CD4-positive, alpha-beta memory T cell (primary cell): ENCODE data around the gene MEIS3. TPM values are rescaled to one million over a fixed set of nuclear protein-coding genes. Genes with fewer than 3 reads are reported as not detected.
"Not testable (repeated sequence)": the region's sequence is repeated elsewhere in the genome, so short reads cannot be mapped to it uniquely, and the experiment has no call there.

Experiments
- CTCF ChIA-PET: fragments of 350-600 bp; sonication (Branson Sonifier 250); formaldehyde crosslinking; loops from one replicate; lab custom pipeline; 2021; ENCODE audit warnings: inconsistent platforms; ENCODE audit not compliant: partially characterized antibody; lab: Charles Lee
- POLR2A ChIA-PET: fragments of 350-600 bp; sonication (Branson Sonifier 250); formaldehyde crosslinking; loops from one replicate; lab custom pipeline; 2021; ENCODE audit not compliant: partially characterized antibody; lab: Charles Lee
- DNase-seq, 5 donors: peaks; one replicate each; pipeline versions ENCODE4 v3.0.0 to v3.0.0-alpha.2; 2020 to 2022; ENCODE audit warnings: mixed read lengths in 1 of 5
- H3K27ac ChIP-seq: one replicate; pipeline ENCODE4 v1.7.0; 2013; ENCODE audit warnings: low read depth, low read length
- H3K27me3 ChIP-seq: 2 replicates; pipeline ENCODE4 v1.7.0; 2013; ENCODE audit warnings: mild to moderate bottlenecking, low read length, moderate library complexity; ENCODE audit not compliant: insufficient read depth
- H3K36me3 ChIP-seq: 2 replicates; pipeline ENCODE4 v1.7.0; 2013; ENCODE audit warnings: mild to moderate bottlenecking, low read length, moderate library complexity; ENCODE audit not compliant: insufficient read depth
- H3K4me1 ChIP-seq: 2 replicates; pipeline ENCODE4 v1.7.0; 2013; ENCODE audit warnings: mild to moderate bottlenecking, low read length, moderate library complexity; ENCODE audit not compliant: insufficient read depth
- H3K4me3 ChIP-seq, 2 donors: one replicate each; pipeline ENCODE4 v1.7.0; 2013; ENCODE audit warnings: low read length in 2 of 2, mild to moderate bottlenecking in 1 of 2
- H3K9me3 ChIP-seq, 2 donors: one replicate each; pipeline ENCODE4 v1.7.0; 2013; ENCODE audit warnings: low read length in 2 of 2, control low read depth in 1 of 2; ENCODE audit not compliant: control insufficient read depth in 1 of 2
- H3K27ac Mint-ChIP-seq, 7 donors: one replicate each; pipeline ENCODE4 v1.8.0; 2020 to 2021; ENCODE audit warnings: mixed read lengths in 7 of 7, mild to moderate bottlenecking in 6 of 7, inconsistent platforms in 3 of 7, moderate library complexity in 3 of 7
- H3K27me3 Mint-ChIP-seq, 2 donors: one replicate each; pipeline ENCODE4 v1.8.0; 2020 to 2021; ENCODE audit warnings: mixed read lengths in 2 of 2
- H3K36me3 Mint-ChIP-seq, 2 donors: one replicate each; pipeline ENCODE4 v1.8.0; 2020 to 2021; ENCODE audit warnings: mixed read lengths in 2 of 2, inconsistent platforms in 1 of 2, mild to moderate bottlenecking in 1 of 2
- H3K4me1 Mint-ChIP-seq, 4 donors: one replicate each; pipeline ENCODE4 v1.8.0; 2020 to 2021; ENCODE audit warnings: mixed read lengths in 4 of 4, mild to moderate bottlenecking in 1 of 4
- H3K4me3 Mint-ChIP-seq, 8 donors: one replicate each; pipeline ENCODE4 v1.8.0; 2020 to 2021; ENCODE audit warnings: mixed read lengths in 8 of 8, mild to moderate bottlenecking in 7 of 8, moderate library complexity in 6 of 8, inconsistent platforms in 3 of 8
- H3K9me3 Mint-ChIP-seq, 8 donors: one replicate each; pipeline ENCODE4 v1.8.0; 2020 to 2021; ENCODE audit warnings: mixed read lengths in 8 of 8, mild to moderate bottlenecking in 5 of 8, inconsistent platforms in 3 of 8, moderate library complexity in 1 of 8
- intact Hi-C: fragments of 100-400 bp; cut with micrococcal nuclease; formaldehyde crosslinking; loops from one replicate; pipeline ENCODE4 v1.15.1; 2023
- polyA plus RNA-seq, 2 donors: library from polyadenylated mRNA; unstranded; fragments of 300-500 nt; fragmentation: Illumina TruSeq; gene quantifications; one replicate each; pipeline ENCODE4 v1.2.3, GENCODE V29; 2021
- total RNA-seq, 2 experiments: library from RNA; stranded (reverse); gene quantifications; one replicate each; pipeline ENCODE4 v1.2.3, GENCODE V29; 2021

Gene MEIS3
- total and polyA plus RNA-seq, 4 experiments from 2014 or later, result 0.35 to 0.71 TPM; not detected in 2

DNA sequence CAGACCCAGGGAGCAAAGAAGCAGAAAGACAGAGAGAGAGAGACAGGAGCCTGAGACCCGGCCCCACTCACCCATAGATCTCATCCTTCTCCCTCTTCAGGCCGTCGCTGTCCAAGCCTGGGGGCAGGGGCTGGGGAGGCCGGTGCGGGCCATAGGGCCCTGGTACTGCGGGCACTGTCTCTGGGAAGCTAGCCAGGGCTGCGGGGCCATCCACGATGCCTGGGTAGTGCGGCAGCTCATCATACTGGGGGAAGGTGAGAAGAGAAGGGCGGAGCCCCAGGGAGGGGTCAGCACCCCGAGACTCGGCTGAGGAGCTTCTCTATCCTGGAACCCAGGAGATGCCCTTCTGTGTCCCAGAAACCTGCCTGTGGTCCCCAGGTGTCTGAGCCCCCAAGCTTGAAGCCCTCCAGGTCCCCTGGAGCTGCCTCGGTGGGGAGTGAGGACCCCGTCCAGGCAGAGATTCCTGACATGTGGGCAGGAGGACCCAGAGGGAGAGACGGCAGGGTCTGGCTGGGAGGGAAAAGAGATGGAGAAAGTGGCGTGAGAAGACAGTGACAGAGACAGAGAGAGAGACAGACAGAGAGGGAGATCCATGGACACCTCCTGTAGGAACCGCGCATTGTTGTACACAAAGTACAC lies 2.1 kb downstream of the MEIS3 start:
- CTCF ChIA-PET, result interaction anchor here (0.9 kb wide), 1 partner anchor 26 kb away, joined by 3 read pairs; no protein-coding TSS in a partner anchor
- POLR2A ChIA-PET, result no interaction called here
- H3K4me3 Mint-ChIP-seq, result peak overlapping the region in 6 of 8 donors; percentile 9 to 78 (median 63)
- H3K4me1 Mint-ChIP-seq, result peaks cover 24 to 45% (median 32%) of the 10 kb centered on the region in 4 donors
- peaks cover 44 to 50% of the 10 kb centered on the region in 2 donors for H3K27me3 Mint-ChIP-seq
- DNase-seq, result no peak
- peaks cover 0 to 1% of the 10 kb centered on the region in 2 donors for H3K36me3 Mint-ChIP-seq
- intact Hi-C loops, result no loop called here
- Histone ChIP-seq H3K4me3 (no peak overlapping the region), H3K4me1 (peaks cover 40% of the 10 kb centered on the region), H3K27me3 (peaks cover 38% of the 10 kb centered on the region), H3K27ac (no peak overlapping the region), H3K36me3 (no peaks in the 10 kb centered on the region), H3K9me3 (no peaks in the 10 kb centered on the region)
- H3K27ac Mint-ChIP-seq, result peak overlapping the region in 1 of 7 donors; percentile 83
- peaks cover 0 to 2% (median 0%) of the 10 kb centered on the region in 8 donors for H3K9me3 Mint-ChIP-seq

DNA sequence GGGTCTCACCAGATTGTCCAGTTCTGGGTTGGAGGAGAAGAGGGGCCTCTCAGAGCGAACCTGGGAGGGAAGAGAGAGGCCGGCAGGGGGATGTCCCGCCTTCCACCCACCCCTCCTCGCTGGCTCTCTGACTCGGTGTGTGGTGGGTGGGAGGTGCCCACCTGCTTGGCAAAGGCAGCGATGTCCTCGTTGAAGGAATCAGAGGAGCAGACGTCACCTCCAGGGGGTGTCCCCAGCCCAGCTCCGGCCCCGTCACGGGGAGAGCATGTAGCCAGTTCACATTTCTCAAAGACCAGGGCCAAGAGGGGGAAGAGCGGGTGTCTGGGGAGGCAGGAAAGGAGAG lies 2.7 kb downstream of the MEIS3 start:
- Histone ChIP-seq H3K9me3 (no peaks in the 10 kb centered on the region), H3K27me3 (peaks cover 34% of the 10 kb centered on the region), H3K27ac (no peak overlapping the region), H3K4me1 (peaks cover 39% of the 10 kb centered on the region), H3K36me3 (no peaks in the 10 kb centered on the region), H3K4me3 (no peak overlapping the region)
- ChIA-PET POLR2A (no interaction called here), CTCF (no interaction called here)
- Mint-ChIP-seq H3K4me3 (peak overlapping the region in 1 of 8 donors; percentile 7), H3K27ac (peak overlapping the region in 1 of 7 donors; percentile 83), H3K36me3 (no peaks in the 10 kb centered on the region), H3K9me3 (no peaks in the 10 kb centered on the region), H3K4me1 (peaks cover 22 to 41% (median 30%) of the 10 kb centered on the region in 4 donors), H3K27me3 (peaks cover 40 to 46% of the 10 kb centered on the region in 2 donors)
- intact Hi-C loops, result no loop called here
- DNase-seq, result no peak

DNA sequence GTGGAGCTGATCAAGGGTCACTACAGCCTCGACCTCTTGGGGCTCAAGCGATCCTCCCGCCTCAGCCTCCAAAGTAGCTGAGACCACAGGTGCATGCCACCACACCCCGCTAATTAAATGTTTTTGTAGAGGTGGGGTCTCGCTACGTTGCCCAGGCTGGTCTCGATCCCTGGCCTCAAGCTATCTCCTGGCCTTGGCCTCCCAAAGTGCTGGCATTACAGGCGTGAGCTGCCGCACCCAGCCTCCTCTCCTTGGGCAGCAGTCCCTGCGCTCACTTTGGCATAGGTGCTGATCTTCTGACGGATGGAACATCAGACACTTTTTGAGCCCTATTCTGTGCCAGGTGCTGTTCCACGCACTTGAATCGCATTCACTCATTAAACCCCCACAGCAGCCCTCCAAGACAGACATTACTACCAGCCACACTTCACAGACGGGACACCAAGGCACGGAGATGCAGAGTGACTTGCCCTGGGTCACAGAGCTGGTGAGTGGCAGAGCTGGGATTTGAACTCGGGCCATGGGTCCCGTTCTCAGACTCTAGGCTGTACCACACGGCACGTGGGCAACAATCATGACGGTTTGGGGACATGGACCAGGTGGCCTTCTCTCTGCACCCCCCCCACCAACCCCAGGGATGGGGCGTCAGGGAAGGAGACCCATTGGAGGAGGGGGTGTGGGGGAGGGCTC lies 3.2 kb downstream of the MEIS3 start:
- Mint-ChIP-seq H3K27ac (peak overlapping the region in 1 of 7 donors; percentile 30), H3K27me3 (peaks cover 36 to 41% of the 10 kb centered on the region in 2 donors), H3K4me1 (peaks cover 19 to 36% (median 26%) of the 10 kb centered on the region in 4 donors), H3K36me3 (no peaks in the 10 kb centered on the region), H3K4me3 (peak overlapping the region in 2 of 8 donors; percentile 27 to 57), H3K9me3 (no peaks in the 10 kb centered on the region)
- H3K36me3 ChIP-seq, result no peaks in the 10 kb centered on the region
- DNase-seq, result no peak
- no peak overlapping the region for H3K27ac ChIP-seq
- H3K4me1 ChIP-seq, result peaks cover 33% of the 10 kb centered on the region
- ChIA-PET POLR2A (no interaction called here), CTCF (no interaction called here)
- H3K9me3 ChIP-seq, result no peaks in the 10 kb centered on the region
- H3K4me3 ChIP-seq, result no peak overlapping the region
- intact Hi-C loops, result no loop called here
- peaks cover 28% of the 10 kb centered on the region for H3K27me3 ChIP-seq

DNA sequence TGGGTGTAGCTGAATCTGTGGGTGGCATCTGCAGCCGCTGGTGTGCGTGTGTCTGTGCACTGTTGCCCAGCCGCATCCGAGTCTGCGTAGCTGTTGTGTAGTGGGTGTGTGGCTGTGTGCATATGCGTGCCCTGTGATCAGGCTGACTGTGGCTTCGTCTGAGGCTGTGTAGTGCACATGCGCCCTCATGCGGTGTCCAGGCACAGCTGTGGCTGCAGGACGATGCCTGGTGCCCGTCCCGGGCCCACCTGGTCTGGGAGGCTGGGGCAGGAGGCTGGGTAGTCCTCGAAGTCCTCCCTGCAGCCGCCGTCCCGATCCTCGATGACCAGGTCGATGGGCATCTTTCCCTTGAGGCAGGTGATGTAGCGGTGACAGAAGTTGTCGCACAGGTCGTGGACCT lies 4.9 kb downstream of the MEIS3 start:
- ChIA-PET POLR2A (no interaction called here), CTCF (no interaction called here)
- Histone ChIP-seq H3K27me3 (peaks cover 12% of the 10 kb centered on the region), H3K4me1 (peaks cover 18% of the 10 kb centered on the region), H3K36me3 (no peaks in the 10 kb centered on the region), H3K9me3 (no peaks in the 10 kb centered on the region), H3K27ac (no peak overlapping the region), H3K4me3 (no peak overlapping the region)
- peak overlapping the region in 1 of 8 donors; percentile 34 for H3K4me3 Mint-ChIP-seq
- DNase-seq, result no peak
- intact Hi-C loops, result no loop called here
- peaks cover 12 to 21% (median 14%) of the 10 kb centered on the region in 4 donors for H3K4me1 Mint-ChIP-seq
- no peak overlapping the region for H3K27ac Mint-ChIP-seq
- peaks cover 24 to 32% of the 10 kb centered on the region in 2 donors for H3K27me3 Mint-ChIP-seq
- H3K9me3 Mint-ChIP-seq, result no peaks in the 10 kb centered on the region
- no peaks in the 10 kb centered on the region for H3K36me3 Mint-ChIP-seq

DNA sequence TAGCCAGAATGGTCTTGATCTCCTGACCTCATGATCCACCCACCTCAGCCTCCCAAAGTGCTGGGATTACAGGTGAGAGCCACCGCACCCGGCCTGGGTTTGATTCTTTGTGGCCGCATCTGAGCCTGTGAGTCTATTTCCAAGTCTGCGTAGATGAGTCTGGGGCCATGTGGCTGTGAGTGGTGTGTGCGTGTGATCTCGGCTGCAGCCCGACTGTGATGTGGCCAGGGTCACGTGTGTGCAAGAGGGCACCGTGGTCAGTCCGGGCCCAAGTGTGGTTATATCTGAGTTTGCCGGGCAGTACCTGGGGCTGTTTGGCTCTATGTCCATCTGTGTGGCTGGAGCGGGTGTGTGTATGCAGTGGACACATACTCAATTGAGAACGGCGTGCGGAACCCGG lies 5.4 kb downstream of the MEIS3 start:
- Mint-ChIP-seq H3K9me3 (no peaks in the 10 kb centered on the region), H3K36me3 (no peaks in the 10 kb centered on the region), H3K4me1 (peaks cover 12 to 21% (median 14%) of the 10 kb centered on the region in 4 donors), H3K27ac (no peak overlapping the region), H3K27me3 (peaks cover 26 to 37% of the 10 kb centered on the region in 2 donors), H3K4me3 (no peak overlapping the region)
- H3K4me1 ChIP-seq, result peaks cover 18% of the 10 kb centered on the region
- no peaks in the 10 kb centered on the region for H3K36me3 ChIP-seq
- no peak overlapping the region for H3K4me3 ChIP-seq
- H3K9me3 ChIP-seq, result no peaks in the 10 kb centered on the region
- H3K27me3 ChIP-seq, result peaks cover 10% of the 10 kb centered on the region
- ChIA-PET POLR2A (no interaction called here), CTCF (no interaction called here)
- intact Hi-C loops, result no loop called here
- H3K27ac ChIP-seq, result no peak overlapping the region
- no peak for DNase-seq

DNA sequence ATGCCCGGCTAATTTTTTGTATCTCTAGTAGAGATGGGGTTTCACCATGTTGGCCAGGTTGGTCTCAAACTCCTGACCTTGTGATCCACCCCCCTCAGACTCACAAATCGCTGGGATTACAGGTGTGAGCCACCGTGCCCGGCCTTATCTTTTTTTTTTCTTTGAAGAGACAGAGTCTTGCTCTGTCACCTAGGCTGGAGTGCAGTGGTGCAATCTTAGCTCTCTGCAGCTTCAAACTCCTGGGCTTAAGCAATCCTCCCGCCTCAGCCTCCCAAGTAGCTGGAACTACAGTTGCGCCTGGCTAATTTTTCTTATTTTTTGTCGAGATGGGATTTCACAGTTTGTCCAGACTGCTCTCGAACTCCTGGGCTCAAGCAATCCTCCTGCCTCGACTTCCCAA lies 7.6 kb downstream of the MEIS3 start:
- H3K4me1 ChIP-seq, H3K4me1 Mint-ChIP-seq, POLR2A ChIA-PET, H3K4me3 ChIP-seq, H3K4me3 Mint-ChIP-seq, H3K9me3 ChIP-seq, H3K27ac Mint-ChIP-seq, DNase-seq, H3K9me3 Mint-ChIP-seq, H3K27me3 ChIP-seq, H3K36me3 Mint-ChIP-seq, H3K27ac ChIP-seq, H3K36me3 ChIP-seq, intact Hi-C loops: not testable (repeated sequence)
- H3K27me3 Mint-ChIP-seq, result peaks cover 24 to 35% of the 10 kb centered on the region in 2 donors
- CTCF ChIA-PET, result interaction anchor here (0.8 kb wide), 1 partner anchor 21 kb away, joined by 3 read pairs; no protein-coding TSS in a partner anchor

DNA sequence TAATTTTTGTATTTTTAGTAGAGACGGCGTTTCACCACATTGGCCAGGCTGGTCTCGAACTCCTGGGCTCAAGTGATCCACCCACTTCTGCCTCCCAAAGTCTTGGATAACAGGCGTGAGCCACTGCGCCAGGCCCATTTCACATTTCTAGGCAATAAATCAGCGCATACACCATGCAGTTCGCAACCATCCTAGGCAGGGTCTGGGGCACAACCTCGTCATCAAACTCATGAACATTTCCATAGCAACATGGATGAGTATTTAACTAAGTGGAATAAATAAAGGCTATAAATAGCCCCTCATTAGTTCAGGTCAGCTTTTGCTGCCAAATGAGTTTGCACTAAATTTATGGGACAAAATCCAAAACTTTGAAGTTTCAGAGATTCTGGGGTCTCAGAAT lies 8.2 kb downstream of the MEIS3 start:
- intact Hi-C loops, result no loop called here
- no peaks in the 10 kb centered on the region for H3K4me1 ChIP-seq
- no peak overlapping the region for H3K27ac ChIP-seq
- DNase-seq, result no peak
- H3K36me3 ChIP-seq, result no peaks in the 10 kb centered on the region
- peaks cover 28 to 37% of the 10 kb centered on the region in 2 donors for H3K27me3 Mint-ChIP-seq
- no peak overlapping the region for H3K4me3 ChIP-seq
- no peak overlapping the region for H3K27ac Mint-ChIP-seq
- H3K36me3 Mint-ChIP-seq, result peaks cover 0 to under 1% of the 10 kb centered on the region in 2 donors
- ChIA-PET CTCF (interaction anchor here (0.8 kb wide), 1 partner anchor 20 kb away, joined by 3 read pairs; no protein-coding TSS in a partner anchor), POLR2A (no interaction called here)
- H3K4me3 Mint-ChIP-seq, result no peak overlapping the region
- peaks cover 0 to 2% (median 0%) of the 10 kb centered on the region in 8 donors for H3K9me3 Mint-ChIP-seq
- no peaks in the 10 kb centered on the region for H3K9me3 ChIP-seq
- H3K27me3 ChIP-seq, result peaks cover 7% of the 10 kb centered on the region
- peaks cover 0 to 4% (median 2%) of the 10 kb centered on the region in 4 donors for H3K4me1 Mint-ChIP-seq
